Measurements from ENCODE around the gene NHEJ1.

NHEJ1 gene

DNA sequence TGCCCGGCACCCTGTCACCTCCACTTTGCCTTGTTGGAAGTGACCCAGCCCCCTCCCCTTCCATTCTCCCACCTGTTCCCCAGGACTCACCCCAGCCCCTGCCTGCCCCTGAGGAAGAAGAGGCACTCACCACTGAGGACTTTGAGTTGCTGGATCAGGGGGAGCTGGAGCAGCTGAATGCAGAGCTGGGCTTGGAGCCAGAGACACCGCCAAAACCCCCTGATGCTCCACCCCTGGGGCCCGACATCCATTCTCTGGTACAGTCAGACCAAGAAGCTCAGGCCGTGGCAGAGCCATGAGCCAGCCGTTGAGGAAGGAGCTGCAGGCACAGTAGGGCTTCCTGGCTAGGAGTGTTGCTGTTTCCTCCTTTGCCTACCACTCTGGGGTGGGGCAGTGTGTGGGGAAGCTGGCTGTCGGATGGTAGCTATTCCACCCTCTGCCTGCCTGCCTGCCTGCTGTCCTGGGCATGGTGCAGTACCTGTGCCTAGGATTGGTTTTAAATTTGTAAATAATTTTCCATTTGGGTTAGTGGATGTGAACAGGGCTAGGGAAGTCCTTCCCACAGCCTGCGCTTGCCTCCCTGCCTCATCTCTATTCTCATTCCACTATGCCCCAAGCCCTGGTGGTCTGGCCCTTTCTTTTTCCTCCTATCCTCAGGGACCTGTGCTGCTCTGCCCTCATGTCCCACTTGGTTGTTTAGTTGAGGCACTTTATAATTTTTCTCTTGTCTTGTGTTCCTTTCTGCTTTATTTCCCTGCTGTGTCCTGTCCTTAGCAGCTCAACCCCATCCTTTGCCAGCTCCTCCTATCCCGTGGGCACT lies 21.9 kb upstream of the NHEJ1 start:
- no peak for DNase-seq

DNA sequence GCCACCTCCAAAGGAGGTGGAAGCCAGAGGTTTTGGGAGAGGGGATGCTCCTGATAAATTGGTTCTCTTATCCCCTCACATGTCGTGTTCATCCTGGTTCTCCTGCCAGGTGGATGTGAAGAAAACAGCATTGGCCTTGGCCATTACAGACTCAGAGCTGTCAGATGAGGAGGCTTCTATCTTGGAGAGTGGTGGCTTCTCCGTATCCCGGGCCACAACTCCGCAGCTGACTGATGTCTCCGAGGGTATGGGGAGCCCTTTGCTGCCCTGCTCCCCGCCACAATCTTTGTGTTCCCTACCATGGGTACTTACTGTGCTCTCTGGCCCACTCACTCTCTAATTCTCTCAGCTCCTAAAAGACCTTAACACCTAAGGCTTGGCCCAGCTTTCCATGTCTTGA lies 20.9 kb upstream of the NHEJ1 start:
- no peak for DNase-seq

DNA sequence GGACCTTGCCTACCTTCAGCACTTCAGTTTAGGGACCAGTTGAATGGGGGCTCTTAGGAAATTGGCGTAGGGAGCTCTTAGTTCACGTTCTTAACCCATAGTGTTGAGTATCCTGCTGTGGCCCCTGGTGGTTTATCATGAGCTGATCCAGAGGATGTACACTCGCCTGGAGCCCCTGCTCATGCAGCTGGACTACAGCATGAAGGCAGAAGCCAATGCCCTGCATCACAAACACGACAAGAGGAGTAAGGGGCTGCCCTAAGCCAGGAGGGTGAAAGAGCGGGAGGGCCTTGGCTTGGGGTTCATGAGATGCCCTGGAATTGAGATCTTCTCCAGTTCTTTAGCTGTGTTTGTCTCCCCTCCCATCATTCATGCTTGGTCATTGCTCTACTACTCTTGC lies 20.3 kb upstream of the NHEJ1 start:
- no peak for DNase-seq

DNA sequence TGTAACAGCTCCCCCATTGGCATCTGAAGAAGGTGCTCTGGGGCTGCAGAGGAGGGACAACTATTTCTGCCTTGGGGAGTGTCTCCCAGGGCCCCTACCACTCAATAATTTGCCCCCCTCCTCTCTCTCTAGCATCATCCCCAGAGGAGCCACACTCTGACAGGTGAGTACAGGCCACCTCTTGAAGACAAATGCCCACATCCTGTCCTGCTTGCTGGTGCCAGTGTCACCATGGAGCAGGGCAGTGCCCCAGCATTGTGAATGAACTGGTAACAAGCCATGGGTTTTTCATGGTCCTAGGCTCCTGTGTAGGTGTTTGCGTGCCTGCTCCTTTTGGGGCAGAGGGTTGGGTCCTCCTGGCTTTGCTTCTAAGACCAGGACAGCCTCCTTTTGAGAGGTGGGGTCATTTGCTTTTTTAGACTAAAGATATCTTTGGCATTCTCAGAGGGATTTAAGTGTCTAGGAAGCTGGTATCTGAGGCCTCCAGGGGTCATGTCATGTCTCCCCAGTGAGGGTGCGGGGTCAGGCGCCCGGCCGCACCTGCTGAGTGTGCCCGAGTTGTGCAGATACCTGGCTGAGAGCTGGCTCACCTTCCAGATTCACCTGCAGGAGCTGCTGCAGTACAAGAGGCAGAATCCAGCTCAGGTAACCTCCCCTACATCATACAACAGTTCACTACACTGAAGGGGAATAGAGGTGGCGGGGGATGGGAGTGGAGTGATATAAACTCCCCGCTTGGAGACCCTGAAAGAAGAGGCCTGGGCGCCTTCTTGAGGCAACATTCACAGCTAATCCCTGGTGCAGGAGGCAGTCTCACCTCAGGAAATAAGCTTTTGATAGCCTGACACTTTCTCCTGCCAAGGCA lies 19.2 kb upstream of the NHEJ1 start:
- DNase-seq: no peak

DNA sequence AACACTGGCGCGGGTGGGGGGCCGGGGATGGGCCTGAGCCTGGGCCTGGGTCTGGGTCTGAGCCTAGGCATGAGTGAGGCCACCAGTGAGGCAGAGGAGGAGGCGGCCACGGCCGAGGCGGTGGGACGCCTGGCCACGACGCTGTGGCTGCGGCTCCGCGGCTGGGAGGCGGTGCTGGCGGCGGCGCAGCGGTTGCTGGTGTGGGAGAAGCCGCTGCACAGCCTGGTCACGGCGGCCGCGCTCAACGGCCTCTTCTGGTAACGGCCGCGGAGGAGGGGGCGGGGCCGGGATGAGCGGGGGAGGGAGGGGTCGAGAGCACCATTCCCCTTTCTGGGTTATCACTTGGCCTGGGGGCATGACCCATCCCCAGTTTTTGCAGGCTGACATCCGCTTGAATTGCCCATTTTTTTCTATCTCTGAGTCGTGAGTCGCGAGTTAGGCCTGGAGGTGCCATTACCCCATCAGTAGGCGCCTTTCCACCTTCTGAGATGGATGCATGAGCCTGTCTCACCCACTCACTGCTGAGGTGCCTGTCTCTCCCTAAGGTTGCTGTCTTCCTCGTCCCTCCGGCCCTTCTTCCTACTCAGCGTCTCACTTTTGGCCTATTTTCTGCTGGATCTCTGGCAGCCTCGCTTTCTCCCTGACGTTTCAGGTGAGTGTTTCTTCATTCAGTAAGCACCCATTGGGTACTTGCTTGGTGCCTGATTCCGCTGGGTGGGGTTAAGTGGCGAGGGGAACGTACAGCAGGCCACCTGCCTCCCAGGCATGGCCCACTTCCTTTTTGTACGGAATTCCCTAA lies 18.0 kb upstream of the NHEJ1 start:
- peak; percentile 14 to 21 for DNase-seq

DNA sequence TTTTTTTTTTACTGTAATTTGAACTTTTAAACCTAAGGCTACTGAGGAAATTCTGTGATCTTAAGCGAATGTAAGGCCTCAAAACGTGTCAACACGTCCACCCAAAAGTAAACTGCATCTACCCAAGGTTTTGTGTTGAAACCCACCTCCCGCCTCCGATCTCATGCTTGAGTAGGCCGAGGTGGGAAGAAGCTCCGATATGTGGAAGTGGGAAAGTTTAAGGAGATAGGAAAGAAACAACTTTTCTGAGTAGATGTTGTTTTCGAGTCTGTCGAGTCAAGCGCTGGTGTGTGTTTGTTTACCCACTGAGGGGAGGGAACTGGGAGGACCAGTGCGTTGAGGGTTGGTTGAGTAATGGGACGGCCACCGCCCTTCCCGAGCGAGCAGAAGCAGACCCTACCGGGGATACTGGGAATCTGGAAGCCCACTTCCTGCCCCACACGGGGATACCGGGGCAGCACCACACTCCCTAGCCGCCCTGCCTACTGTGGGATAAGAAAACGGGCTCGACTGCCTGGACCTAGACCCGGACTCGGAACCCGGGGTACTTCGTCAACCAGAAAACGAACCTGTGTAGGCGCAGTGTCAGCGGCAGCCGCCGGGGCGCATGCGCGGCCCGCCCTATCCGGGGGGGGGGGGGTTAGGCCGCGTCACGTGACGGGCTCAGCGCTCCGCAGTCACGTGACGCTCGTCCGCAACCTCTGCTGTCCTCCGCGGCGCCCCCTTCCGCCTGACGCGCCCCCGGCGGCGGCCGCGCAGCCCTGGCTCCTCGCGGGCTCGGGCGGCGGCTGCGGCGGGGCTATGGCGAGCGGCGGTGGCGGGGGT lies 17.1 kb upstream of the NHEJ1 start, which contains the start of gene RETREG2:
TSS of gene RETREG2 (plus strand) at position 724 of the 825 bp plus-strand sequence. CDS start at position 802, 78 bp downstream.
- peak; percentile 62 for DNase-seq

DNA sequence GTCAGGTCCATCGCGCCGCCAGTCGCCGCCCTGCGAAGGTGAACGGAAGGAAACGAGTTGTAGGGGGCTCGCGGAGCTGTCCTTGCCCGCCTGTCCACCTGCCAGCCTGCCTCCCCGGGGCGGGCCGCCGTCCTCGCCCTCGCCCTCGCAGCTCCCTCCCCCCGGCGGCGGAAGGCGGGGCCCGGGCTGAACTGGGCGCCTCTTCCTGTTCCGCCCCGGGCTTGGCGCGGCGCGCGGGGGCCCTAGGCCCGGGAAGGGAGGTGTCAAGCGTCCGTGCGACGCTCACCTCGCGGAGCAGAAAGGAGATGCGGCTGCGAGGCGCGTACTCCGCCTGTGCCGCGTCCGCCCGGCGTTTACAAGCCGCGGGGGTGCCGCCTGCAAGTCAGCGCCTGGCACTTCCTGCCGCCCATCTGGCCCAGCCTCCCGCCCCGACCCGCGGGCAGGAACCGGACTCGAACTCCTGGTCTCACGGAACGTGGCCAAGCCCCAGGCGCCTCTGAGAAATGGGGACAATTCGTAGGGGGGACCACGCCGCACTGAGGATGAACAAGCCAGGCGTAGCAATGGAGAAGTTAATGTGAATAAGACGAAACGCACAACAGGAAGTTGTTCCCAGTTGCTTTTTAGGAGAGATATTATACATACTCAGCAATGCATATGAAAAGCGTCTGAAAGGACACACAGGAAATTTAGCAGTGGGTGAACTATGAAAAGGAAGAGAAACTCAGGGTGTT lies 16.4 kb upstream of the NHEJ1 start, which contains the start of gene CNPPD1:
TSS of gene CNPPD1 (minus strand) at position 108 of the 734 bp plus-strand sequence. CDS start at position 11, 97 bp downstream.
- peak; percentile 73 to 75 for DNase-seq

DNA sequence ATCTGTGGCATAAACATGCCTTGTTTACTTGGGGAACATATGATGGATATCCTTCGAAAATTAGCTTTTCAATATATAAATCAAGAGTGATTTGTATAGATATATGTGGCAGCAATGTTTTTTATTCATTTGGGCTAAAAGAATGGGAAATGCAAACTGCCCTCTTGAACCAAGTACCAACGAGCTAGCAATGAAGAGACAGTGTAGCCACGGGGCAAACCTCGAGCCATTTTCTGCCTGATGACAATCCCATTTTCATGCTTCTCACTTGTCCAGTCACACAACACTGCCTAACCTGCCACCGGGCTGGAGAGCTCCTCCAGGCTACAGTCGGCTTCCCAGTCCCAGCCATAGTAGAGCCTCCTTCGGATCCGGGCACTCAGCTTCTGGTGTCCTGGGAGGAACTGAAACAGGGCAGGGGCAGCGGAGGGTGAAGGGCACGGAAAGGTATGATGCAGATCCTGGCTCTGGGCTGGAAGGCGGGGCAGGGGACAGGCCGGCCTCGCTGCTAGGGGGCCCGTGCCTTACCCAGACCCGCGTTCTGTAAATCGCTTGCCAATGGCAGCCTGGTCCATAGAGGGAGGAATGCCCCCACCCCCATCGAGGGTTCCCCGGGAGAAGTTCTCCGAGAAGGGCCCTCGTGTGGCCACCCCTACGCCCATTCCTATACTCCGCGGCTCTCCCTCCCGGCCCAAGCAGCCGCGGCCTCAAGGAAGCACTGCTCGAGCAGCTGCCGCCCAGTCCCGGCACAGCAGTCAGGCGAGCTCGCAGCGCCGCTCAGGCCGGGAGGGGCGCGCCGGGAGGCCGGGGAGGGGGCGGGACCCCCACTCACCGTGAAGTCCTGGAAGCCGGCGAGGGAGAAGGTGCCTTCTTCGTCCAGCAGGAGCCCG lies 15.6 kb upstream of the NHEJ1 start:
- DNase-seq: peak in 1 of 2 experiments; percentile 8

DNA sequence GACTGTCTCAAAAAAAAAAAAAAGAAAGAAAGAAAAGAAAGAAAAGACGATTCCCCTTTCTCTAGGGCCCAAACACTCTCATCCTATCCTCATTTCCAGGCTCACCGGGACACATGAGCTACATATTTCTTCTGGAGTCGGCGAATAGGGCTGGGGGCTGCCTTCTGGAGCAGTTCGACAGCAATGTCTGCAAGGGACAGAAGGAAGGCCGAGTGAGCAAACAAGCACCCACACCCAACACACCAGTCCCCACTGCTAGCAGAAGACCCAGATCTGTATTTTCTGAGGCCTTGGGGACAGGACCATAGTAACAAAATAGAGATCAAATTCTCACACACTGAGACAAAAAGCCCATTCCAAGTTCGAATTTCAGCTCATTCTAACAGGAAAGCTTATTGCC lies 14.9 kb upstream of the NHEJ1 start:
- no peak for DNase-seq

DNA sequence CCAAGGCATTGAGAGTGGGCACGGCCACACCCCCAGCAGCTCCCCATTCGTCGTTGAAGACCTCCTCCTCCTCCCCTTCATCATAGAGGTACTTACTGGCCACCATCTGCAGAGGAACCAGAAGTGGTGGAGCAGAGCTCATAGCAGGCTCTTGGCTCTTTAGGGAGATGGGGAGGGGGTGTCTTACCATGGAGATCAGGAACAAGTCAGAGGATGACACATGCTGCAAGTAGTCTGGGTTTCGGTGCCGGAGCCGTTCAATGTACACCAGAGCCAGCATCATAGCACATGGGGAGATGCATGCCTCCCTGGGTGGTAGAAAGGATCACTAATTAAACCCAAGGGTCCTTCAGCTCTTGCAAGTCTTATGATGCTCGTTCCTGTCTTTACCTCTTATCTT lies 14.2 kb upstream of the NHEJ1 start:
- no peak for DNase-seq

DNA sequence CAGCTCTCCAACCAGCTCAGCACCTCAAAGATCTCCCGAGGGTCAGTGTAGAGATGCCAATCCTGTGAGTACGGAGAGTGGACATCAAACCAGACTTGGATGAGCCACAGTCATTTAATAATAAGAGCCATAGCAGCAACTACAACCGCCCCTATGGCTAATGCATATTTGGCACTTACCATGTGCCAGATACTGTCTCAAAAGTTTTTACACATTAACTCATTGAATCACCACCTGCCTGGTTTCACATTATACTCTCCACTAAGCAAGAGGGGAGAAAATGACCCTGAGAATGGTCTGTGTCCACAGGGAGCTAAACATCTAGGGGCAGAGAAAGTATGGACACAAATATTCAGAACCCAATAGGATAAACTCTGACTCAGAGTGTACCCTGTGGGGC lies 13.5 kb upstream of the NHEJ1 start:
- no peak for DNase-seq

DNA sequence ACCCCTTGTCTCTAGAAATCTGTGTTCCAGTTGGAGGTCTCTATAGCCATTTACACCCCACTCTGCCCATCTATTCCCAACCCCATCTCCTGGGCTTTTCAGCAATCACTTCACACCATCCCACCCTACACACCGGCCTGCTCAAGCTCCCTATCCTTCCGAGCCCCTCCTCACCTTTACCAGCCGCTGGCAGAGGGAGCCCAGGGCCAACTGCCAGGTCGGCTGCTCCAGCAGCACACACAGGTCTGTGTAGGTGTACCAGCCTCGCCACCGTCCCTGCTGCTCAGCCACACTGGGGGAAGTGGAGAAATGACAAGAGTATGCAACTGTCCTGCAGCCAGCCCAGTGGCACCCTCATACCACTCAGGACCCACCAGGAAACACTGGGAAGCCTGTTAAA lies 12.6 kb upstream of the NHEJ1 start:
- no peak for DNase-seq

DNA sequence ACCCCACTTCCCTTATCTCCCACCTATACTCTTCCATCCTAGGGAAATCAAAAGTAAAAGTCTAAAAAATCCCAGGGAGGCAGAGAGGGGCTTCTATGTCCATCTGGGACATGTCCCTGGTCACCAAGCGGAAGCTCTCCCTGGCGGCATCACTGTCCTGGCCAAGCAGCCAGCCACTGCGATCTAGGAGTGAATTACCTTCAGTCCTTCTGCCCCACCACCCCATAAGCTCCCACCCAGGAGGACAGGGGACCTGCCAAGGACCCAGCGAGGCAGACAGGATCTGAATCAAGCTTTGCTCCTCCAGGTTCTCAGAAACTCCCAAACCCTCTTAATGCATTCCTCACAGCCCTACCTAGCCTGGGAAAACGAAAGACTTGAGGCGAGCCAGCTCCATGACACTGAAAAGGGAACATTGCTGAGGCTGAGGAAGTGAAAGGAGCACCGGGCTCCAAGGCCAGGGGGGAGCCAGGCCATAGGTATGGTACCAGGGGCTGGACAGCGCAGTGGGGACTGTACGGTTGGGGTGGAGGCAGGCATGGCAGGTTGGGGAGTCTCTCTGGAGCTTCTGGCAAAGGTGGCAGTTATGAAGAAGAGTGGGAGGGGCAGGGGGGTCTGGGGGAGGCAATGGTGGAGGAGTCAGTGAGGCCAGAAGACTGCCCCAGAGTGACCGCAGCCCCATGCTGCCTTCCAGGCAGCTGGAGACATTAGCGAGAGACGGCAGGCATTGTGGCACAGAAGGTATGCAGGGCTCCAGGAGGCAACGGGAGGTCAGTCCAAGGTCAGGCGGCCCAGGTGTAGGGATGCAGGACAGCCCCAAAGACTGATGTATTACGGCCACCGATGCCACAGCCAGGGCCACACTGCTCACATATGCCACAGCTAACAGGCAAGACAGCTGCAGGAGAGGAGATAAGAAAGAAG lies 11.9 kb upstream of the NHEJ1 start:
- DNase-seq: no peak

DNA sequence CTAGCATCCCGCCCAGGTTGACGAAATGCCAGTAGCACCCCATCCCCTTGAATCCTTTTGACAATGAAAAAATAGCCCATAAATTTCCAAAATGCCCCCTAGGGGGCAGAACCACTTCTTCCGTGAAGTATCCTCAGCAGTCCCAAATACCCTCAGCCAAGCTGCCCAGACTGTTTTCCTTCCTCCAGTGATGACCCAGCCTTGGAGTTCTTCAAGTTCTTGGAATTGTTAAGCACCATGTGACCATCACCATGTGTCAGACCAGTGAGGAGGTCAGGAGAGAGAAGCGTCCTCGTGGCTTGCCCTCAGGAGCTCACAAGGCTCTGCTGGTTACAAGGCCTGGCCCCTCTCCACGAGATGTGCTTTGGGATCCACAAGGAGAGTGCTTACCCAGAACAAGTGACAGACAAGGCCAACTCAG lies 10.6 kb upstream of the NHEJ1 start:
- DNase-seq: no peak

DNA sequence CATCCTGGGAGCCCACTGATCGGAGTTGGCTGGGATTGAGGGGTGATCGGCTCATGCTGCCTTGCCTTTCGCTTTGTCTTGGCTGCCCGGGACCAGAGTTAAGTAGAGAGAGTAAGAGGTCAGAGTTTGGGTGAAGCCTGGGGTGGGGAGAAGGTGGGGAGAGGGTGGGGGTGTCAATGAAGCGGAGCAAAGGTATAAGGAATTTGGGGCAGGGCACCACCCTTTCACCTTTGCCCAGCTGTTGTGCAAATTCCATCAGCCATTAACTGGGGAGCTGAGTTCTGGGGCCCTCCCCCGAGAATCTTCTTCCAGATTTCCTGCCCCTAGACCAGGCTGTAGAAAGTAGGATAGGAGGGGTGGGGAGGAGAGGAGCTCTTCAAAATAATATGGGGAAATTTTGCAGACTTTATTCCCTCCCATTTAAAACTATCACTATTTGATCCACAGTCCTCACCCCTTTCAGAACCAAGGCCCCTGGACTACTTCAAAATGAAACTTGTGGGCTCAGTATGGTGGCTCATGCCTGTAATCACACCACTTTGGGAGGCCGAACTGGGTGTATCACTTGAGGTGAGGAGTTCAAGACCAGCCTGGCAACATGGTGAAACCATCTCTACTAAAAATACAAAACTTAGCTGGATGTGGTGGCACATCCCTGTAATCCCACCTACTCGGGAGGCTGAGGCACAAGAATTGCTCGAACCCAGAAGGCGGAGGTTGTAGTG lies 9.5 kb upstream of the NHEJ1 start, which contains the start of gene SLC23A3:
TSS of gene SLC23A3 (minus strand) at position 100 of the 725 bp plus-strand sequence. CDS start at position 55, 45 bp downstream.
- no peak for DNase-seq

DNA sequence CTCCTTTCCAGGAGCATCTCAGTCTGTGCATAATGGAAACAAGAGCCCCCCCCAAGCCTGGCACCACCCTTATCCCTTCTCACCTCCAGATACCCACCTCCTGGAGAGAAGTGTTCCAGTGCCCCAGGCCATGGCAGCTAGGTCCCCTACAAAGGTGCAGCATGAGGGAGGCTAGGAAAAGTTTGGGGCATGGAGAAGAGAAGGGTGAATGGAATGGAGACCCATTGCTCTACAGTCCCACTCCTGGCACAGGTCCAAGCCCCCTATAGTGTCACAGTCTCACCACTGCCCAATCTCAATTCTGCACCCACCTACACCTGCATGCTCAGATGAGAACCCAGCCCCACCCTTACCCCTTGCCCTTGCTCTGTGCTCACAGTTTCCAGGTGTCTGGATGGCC lies 8.3 kb upstream of the NHEJ1 start:
- DNase-seq: no peak

DNA sequence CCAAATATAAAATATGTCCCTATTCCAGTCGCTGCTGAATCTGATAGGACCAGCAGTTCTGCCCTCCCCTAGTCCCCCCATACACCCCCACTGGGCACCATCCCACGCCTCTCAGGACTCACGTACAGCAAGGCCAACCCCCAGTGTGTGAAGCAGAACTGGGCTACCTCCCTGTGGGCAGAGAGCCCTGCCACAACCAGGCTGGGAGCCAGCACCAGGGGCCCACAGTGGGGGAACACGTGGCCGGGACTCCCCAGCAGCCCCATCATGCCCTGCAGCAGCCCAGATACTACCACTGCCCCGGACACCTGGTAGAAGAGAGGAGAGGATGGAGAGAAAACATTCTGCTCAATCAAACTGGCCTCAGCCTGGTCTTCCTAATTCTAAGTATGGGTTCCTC lies 7.9 kb upstream of the NHEJ1 start:
- DNase-seq: no peak

DNA sequence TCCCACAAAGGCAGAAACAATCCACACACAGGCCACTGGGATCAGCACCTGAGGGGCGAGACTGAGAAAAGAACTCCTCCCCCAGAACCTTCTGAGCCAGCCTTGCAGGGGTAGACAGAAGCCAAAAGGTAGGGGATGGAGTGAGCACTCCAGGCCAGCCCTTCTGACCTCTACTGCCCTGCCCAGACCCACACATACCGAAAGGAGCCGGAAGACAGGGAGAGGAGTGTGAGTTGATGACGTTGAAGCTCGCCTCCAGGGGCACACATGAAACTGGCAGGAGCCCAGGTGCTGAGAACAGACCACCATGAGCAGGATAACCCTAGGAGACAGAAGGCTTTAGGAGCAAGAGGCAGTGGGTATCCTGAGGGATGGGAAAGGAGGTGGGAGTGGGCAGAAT lies 7.4 kb upstream of the NHEJ1 start:
- DNase-seq: no peak
